Stimulated activated CD4-positive, alpha-beta T cell treated with anti-CD3 and anti-CD28 coated beads, Interleukin-2, amount 100 ng/mL, for 48 hours (primary cell): ENCODE results near the gene CPM.
"Not testable (repeated sequence)": the region's sequence is repeated elsewhere in the genome, so short reads cannot be mapped to it uniquely, and the experiment has no call there.

Experiments
- DNase-seq, 2 donors: peaks; one replicate each; pipeline ENCODE4 v3.0.0-alpha.2; 2020

The CPM gene

DNA sequence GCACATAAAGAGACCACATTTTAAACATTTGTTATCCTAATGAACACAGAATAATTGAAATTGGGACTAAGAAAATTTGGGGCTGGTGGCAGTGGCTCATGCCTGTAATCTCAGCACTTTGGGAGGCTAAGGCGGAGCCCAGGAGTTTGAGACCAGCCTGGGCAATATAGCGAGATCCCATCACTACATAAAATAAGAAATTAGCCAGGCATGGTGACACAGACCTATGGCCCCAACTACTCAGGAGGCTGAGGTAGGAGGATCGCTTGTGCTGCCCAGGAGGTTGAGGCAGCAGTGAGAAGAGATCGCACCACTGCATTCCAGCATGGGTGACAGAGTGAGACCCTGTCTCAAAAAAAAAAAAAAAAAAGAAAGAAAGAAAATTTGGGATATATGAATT lies 59.7 kb downstream of the CPM start:
- no peak for DNase-seq

DNA sequence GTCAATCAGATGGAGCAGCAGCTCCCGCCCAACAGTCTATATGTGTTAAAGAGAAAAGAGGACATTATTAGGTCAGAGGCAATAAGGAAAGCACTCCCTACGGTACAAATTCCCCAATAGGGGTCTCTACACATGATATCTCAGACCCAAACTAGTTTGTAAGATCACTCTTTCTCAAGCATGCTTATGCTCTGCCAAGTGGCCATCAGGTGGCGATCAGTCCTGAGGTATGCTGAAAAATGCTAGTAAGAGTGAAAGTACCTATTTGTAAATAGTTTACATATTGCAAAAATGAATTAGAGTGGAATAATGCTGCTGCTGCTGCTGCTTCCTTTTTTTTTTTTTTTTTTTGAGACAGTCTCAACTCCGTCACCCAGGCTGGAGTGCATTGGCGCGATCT lies 61.0 kb downstream of the CPM start:
- no peak for DNase-seq

GRCh38 chr12:68871396-68871795 lies 61.6 kb downstream of the CPM start:
- no peak for DNase-seq

DNA sequence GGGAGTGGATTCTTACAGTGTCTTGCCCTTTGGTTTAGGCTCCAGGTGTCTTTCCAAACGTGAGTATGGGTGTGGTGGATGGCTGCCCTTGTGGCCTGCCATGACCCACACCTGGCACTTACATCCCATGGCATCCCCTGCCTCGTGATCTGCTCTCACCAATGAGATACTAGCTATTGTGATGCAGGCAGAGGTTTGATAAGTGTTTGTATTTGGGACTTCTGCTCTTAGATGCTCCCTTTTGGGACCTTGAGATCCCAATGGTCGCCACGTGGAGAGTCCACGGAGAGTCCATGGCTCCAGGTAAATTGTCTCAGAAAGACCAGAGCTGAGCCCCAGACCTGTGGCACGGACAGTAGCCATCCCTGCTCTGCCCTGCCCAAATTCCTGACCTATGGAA lies 62.5 kb downstream of the CPM start:
- DNase-seq: no peak

DNA sequence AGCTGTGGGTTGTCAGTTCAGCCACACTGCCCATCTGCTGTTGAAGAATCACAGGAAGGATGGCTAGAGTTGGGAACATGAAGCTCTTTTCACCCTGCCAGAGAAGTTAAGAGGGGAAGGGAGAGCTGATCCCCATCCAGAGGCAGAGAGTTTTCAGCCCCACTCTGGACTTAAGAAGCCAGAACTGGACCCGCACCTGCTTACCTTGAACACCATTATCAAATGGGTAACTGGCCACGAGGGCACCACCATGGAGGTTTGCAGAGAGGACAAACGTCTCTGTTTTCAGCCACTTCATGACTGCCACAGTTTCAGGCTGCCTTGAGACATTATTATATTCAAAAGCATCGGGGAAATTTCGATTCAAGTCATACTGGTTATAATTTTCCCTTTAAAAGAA lies 63.0 kb downstream of the CPM start:
- no peak for DNase-seq

DNA sequence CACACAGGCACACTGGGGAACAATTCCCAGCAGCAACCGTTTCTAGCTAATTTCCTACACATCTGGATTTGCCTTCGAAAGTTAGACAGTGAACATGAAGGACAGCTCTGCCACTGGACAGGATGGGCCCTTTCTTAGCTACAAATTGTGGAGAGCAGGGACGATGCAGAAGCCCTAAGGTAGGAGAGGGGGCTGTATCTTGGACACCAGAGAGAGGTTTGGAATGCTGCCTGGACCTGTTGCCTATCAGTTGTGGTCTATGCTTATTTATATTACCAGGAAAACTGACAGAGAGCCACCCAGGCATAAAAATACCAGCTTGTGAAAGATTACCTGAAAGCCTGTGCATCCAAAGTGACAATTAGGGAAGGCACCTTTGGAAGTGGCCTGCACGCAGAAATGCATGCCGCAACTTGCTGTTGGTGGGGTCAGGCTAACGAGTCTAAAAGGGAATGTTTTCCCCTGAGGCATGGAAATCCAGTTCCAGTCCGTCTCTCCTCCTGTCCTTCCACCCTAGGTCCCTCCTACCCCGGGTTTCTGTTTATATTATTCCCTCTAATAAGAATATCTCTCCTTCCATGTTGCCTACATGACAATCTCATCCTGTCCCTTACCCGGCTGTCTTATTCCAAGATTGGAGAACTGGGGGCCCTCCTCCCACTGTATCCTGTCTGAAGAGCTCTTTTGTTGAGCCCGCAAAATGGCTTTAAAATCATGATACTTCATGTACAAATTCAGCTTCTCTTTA lies 64.8 kb downstream of the CPM start:
- DNase-seq: no peak

GRCh38 chr12:68867606-68868005 lies 65.4 kb downstream of the CPM start:
- no peak for DNase-seq

GRCh38 chr12:68866950-68867349 lies 66.0 kb downstream of the CPM start:
- DNase-seq: no peak

DNA sequence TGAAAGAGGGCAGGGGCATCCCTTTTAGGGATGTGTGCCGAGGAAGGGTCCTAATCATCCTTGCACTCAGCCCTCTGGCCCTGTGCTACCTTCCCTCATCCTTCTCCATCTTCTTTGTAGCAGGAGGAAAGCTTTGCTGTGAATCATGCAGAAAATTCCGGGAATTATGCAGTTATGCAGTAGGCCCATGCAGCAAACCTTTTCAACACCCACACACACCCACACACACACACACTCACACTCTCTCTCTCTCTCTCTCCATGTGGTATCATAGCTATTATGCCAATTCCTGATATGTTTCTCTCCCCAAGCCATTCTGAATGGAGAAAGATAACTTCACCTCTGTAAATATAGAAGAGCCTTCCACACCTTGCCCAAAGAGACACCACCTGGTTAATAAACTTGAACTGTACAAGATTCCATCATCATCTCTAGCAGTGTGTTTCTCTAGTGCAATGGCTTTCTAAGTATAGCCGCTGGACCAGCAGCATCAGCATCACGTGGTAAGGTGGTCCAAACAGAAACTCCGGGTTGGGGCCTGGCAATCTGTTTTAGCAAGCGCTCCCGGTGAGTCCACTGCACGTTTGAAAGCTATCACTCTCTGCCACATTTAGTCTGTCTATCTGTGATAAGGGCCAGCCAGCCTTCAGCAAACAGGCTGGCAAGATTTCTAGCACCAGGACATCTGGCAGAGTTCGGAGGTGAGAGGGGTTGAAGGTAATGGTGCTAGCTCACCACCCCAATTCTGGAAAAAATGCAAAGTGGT lies 67.4 kb downstream of the CPM start:
- DNase-seq: no peak

DNA sequence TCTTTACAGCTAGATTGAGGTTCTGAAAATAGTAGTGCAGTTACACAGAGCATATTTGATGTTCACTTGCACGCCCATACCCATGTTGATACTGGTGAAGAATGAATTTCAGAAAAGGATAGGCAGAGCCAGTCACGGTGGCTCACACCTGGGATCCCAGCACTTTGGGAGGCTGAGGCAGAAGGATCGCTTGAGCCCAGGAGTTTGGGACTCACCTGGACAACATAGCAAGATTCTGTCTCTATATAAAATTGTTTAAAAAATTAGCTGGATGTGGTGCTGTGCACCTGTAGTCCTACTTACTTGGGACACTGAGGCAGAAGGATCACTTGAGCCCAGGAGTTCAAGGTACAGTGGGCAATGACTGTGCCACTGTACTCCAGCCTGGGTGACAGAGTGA lies 68.4 kb downstream of the CPM start:
- DNase-seq: no peak

DNA sequence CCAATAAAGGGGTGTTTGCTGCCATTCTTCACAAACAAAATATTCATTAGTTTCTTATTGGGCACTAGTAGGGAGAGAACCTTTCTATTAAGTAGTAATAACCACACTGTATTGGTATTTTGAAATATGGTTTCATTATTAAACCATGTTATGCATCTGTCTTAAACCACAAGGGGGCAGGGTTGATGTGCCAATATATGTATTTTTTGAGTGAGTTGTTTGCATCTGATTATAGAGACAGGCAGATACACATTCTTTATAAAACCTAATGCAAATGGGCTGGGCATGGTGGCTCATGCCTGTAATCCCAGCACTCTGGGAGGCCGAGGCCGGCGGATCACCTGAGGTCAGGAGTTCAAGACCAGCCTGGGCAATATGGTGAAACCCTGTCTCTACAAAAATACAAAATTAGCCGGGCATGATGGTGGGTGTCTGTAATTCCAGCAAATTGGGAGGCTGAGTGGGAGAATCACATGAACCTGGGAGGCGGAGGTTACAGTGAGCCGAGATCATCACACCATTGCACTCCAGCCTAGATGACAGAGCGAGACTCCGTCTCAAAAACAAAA lies 69.0 kb downstream of the CPM start:
- not testable (repeated sequence) for DNase-seq

DNA sequence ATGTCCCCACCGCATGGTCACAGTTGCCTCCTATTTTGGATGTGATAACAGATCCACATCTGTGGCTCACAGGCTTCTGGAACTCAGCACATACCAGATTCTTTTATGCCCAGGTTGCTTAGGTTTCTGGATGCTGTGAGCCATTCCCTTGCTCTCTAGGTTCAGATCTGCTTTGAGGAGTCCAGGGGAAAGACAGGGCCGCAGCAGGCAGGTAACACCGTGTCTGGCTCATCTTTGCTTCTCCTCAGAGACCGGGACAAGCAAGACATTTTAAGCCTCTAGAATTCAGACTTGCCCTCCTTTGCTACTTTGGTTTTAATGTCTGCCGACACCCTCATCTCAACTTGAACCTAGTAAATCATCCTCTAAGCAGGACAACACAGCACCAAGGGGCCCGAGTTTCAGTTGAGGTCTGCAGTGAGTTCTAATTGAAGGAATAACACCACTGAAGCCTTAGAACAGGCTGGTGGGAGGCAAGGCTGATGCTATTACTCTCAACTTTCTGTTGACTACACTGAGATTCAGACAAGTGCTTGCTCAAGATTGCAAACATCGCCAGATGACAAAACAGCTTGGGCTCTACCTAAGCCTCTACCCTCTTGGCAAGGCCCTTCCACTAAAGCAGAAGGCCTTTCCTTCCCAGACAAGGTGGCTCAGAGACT lies 69.7 kb downstream of the CPM start:
- no peak for DNase-seq

DNA sequence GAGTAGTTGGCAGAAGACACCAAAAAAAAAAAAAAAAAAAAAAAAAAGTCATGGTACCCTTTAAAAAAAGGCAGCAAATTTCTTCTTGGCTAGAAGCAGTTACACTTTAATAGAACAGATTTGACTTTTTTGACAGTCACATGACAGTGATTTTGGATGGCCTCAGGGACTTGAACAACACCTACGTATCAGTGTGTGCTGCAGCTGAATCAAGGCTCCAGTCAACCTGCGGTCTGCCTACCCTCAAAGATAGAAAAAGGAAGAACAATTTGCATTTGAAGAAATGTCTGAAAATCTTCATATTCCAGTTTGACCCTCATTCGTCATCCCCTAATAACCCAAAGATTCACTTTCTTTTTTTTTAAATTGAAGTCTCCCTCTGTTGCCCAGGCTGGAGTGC lies 71.1 kb downstream of the CPM start:
- DNase-seq: no peak

DNA sequence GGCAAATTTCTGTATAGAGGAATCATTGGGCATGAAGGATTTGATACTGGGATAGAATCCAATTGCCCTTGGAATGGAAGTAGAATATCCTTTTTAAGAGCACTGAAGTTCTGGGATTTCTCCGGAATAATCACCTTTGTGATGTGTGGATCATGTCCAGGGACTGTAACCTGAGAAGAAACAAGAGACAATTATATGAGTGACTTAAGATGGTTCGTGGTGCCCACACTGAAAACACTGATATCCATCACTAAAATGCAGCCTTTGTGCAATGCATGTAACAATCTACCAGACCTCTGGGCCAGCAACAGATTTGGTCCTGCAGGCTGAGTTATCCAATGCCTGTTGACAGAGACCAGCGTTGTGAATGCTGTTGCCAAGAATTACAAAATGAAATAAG lies 76.5 kb downstream of the CPM start:
- DNase-seq: no peak

DNA sequence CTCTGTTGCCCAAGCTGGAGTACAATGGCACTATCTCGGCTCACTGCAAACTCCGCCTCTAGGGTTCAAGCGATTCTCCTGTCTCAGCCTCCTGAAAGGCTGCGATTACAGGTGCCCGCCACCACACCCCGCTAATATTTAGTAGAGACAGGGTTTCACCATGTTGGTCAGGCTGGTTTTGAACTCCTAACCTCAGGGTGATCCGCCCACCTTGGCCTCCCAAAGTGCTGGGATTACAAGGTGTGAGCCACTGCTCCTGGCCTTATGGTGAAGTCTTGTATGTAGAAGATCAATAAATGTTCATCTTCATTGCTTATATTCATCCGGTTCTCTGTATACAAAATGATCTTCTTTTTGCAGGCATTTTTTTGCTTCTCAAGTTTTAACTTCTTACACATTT lies 77.2 kb downstream of the CPM start:
- no peak for DNase-seq

- no peak for DNase-seq
These were observed 77.9 kb downstream of the CPM start for GRCh38 chr12:68855111-68855510.

DNA sequence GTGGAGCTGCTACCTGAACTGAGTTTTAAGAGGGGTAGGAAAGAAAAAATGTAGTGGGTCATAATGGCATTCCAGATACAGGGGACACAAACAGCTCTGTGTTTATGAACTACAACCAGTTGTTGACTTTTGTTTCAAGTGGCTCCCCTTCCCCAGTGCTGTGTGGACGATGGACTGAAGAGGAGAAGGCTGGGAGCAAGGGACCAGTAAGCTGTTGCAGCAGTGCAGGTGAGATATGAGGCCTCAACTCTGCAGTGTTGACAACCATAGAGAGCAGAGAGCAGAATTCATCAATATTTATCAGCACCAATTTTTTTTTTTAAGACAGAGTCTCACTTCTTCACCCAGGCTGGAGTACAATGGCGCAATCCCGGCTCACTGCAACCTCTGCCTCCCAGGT lies 78.4 kb downstream of the CPM start:
- no peak for DNase-seq

DNA sequence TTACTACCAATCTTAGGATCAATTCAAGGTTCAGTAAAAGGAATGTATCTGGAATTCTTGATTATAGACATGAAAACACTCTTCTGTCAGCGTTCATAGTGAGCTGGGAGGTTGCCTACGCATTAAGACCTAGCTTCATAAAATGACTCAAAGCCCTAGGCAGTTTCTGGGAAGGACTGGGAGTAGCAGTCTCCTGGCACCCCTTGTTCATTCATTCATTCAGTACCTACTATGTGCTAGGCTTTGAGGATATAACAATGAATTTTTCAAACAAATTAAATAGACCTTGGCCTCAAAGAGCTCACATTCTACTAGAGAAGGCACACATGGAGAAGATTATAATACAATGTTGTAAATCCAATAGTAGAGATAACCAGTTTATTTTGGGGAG lies 78.9 kb downstream of the CPM start:
- no peak for DNase-seq

DNA sequence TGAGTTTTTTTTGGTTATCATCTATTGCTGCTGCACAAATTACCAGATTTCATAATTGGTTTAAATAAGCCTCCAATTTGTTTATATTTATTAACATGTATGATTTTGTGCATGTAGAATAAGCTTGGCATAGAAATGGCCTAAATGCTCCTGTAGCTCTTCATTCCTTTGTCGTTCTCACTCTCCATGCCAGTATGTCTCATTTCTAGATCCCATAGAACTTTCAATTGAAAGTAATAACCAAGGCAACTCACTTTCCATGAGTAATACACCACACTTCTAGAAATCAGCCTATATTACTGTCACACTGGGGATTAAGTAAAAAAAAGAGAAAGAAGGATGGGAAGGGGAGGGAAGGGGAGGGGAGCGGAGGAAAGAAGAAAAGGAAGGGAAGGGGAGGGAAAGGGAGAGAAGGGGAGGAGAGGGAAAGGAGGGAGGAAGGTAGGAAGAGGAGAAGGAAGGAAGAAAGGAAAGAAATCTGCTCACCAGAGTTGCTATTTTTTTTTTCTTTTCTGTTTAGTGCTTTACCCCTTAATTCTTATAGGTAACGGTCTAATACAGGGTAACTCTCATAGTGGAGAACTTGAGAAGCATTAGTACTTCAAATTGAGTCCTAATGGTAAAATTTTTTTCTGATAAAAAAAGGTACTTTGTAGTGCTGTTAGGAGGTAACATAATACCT lies 79.4 kb downstream of the CPM start:
- no peak for DNase-seq

DNA sequence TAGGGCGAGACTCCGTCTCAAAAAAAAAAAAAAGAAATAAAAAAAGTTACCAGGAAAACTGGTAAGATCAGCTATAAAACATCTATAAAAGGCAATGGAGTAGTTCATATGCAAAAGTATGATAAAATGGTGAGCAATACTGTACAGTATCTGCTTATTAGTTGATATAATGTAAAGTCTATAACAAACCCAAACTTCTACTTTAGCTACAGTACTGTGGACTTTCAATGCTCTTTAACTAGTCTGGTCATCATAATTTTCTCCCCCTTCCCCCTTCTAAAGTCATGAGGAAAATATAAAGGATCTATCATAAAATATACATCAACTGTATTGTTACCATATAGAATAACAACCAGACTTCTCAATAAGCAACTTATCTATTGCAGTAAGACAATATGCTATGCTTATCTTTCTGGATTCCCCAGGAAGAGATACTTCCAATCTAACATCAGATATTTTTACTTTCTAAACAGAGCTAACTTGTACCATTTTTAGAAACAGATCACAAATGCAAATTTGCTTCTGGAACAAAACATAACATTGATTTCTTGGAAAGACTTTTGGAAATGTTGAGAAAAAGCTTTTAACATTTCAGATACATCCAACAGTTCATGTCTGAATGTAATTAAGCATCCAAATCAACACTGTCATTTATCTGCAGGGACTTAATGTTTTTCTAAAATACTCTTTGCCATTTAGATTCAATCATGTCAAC lies 81.2 kb downstream of the CPM start:
- DNase-seq: no peak

- DNase-seq: no peak
These were observed 82.6 kb downstream of the CPM start for GRCh38 chr12:68850390-68850789.

GRCh38 chr12:68846811-68847210 lies 86.2 kb downstream of the CPM start:
- no peak for DNase-seq
